ENCODE results near the gene IL7R.

DNA sequence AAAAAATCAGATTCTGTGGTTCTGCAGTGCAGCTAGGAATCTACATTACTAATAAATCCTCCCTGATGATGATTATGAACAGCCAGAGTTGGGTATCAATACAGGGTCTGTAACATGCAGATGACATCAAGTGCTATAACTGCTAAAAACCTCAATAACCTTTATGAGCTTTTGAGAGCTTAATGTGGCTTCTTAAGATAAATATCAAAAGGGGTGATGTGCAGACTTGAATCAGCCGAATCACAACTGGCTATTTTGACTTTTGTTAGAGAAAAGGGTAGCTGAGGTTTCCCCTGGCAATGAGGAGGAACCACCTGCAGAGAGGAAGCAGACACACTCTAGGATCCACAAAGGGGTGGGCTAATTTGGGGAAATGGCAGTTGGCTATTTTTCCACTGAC lies 51.5 kb downstream of the IL7R start:
- TF ChIP-seq ZFP36 (IDR thresholded peaks at IDR 0.05; ENCODE audit: borderline replicate concordance, partially characterized antibody) (no peak), RFX5 (IDR thresholded peaks at IDR 0.05) (no peak), JUNB (IDR thresholded peaks at IDR 0.05) (no peak), CEBPB (IDR thresholded peaks at IDR 0.05) (no peak), POLR2A (IDR thresholded peaks at IDR 0.05; ENCODE audit: low read length) (no peak)
- TF ChIP-seq, protein P1, sequence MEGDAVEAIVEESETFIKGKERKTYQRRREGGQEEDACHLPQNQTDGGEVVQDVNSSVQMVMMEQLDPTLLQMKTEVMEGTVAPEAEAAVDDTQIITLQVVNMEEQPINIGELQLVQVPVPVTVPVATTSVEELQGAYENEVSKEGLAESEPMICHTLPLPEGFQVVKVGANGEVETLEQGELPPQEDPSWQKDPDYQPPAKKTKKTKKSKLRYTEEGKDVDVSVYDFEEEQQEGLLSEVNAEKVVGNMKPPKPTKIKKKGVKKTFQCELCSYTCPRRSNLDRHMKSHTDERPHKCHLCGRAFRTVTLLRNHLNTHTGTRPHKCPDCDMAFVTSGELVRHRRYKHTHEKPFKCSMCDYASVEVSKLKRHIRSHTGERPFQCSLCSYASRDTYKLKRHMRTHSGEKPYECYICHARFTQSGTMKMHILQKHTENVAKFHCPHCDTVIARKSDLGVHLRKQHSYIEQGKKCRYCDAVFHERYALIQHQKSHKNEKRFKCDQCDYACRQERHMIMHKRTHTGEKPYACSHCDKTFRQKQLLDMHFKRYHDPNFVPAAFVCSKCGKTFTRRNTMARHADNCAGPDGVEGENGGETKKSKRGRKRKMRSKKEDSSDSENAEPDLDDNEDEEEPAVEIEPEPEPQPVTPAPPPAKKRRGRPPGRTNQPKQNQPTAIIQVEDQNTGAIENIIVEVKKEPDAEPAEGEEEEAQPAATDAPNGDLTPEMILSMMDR (IDR thresholded peaks at IDR 0.05): no peak
